Measurements from ENCODE around the gene SMCP. TPM values are rescaled to one million over a fixed set of nuclear protein-coding genes. Genes with fewer than 3 reads are reported as not detected.

SMCP gene
- not detected for total RNA-seq

- Histone ChIP-seq H3K9me3 (no peaks in the 10 kb centered on the region), H3K36me3 (no peaks in the 10 kb centered on the region), H3K27me3 (no peaks in the 10 kb centered on the region), H3K4me1 (no peaks in the 10 kb centered on the region), H3K27ac (no peak within 1 kb of the TSS), H3K4me3 (no peak within 1 kb of the TSS)
- no peak for TF ChIP-seq POLR2AphosphoS5 (IDR thresholded peaks at IDR 0.05)
- TF ChIP-seq POLR2A (IDR thresholded peaks at IDR 0.05) = no peak
- no peak for TF ChIP-seq CTCF (IDR thresholded peaks at IDR 0.05)
- TF ChIP-seq EP300 (IDR thresholded peaks at IDR 0.05) = no peak
- WGBS, 2 donors (ENCODE audit: low coverage in 1 of 2) = 0 to 14% methylated on average over 1 of the region's 1 CpG
- ATAC-seq = no peak
These were observed at the start of gene SMCP for GRCh38 chr1:152878042-152878441. TSS of gene SMCP (plus strand) at chr1:152878322. CDS start at chr1:152884423, 6,101 bp downstream.

- ATAC-seq = no peak
- no peak overlapping the region for H3K4me3 ChIP-seq
- TF ChIP-seq CTCF (IDR thresholded peaks at IDR 0.05) (no peak), POLR2AphosphoS5 (IDR thresholded peaks at IDR 0.05) (no peak), EP300 (IDR thresholded peaks at IDR 0.05) (no peak), POLR2A (IDR thresholded peaks at IDR 0.05) (no peak)
These were observed 41.3 kb upstream of the SMCP start for GRCh38 chr1:152836870-152837269.

GRCh38 chr1:152842556-152842955 is 35.6 kb upstream of the SMCP start, which contains the start of gene LCE6A:
TSS of gene LCE6A (plus strand) at chr1:152842856. CDS start at chr1:152843521, 665 bp downstream.
- TF ChIP-seq CTCF (IDR thresholded peaks at IDR 0.05) (no peak), EP300 (IDR thresholded peaks at IDR 0.05) (no peak)
- Histone ChIP-seq H3K4me3 (no peak within 1 kb of the TSS), H3K4me1 (no peaks in the 10 kb centered on the region), H3K9me3 (no peaks in the 10 kb centered on the region), H3K27ac (no peak within 1 kb of the TSS), H3K36me3 (no peaks in the 10 kb centered on the region), H3K27me3 (no peaks in the 10 kb centered on the region)
- 50 to 93% methylated on average over 1 to 3 of the region's 3 CpGs for WGBS, 2 donors (ENCODE audit: low coverage in 1 of 2)
- ATAC-seq = no peak

More at GRCh38 chr1:152836870-152837269, 41.3 kb upstream of the SMCP start:
- no peak overlapping the region for H3K27ac ChIP-seq
- no peaks in the 10 kb centered on the region for H3K36me3 ChIP-seq
- no peaks in the 10 kb centered on the region for H3K9me3 ChIP-seq
- H3K27me3 ChIP-seq = no peaks in the 10 kb centered on the region
- no peaks in the 10 kb centered on the region for H3K4me1 ChIP-seq
- 32 to 39% methylated on average over 2 of the region's 2 CpGs for WGBS, 2 donors (ENCODE audit: low coverage in 1 of 2)

GRCh38 chr1:152855661-152856060 is 22.5 kb upstream of the SMCP start:
- WGBS, 2 donors (ENCODE audit: low coverage in 1 of 2) = 62 to 100% methylated on average over 1 to 2 of the region's 2 CpGs
- no peak for ATAC-seq
- H3K4me3 ChIP-seq = no peak overlapping the region
- no peak overlapping the region for H3K27ac ChIP-seq
- peaks cover 0 to 3% (median 0%) of the 10 kb centered on the region in 3 donors for H3K4me1 ChIP-seq
- no peaks in the 10 kb centered on the region for H3K9me3 ChIP-seq
- TF ChIP-seq POLR2AphosphoS5 (IDR thresholded peaks at IDR 0.05) (no peak), POLR2A (IDR thresholded peaks at IDR 0.05) (no peak), EP300 (IDR thresholded peaks at IDR 0.05) (no peak), CTCF (IDR thresholded peaks at IDR 0.05) (no peak)
- no peaks in the 10 kb centered on the region for H3K27me3 ChIP-seq
- no peaks in the 10 kb centered on the region for H3K36me3 ChIP-seq

- Histone ChIP-seq H3K27me3 (no peaks in the 10 kb centered on the region), H3K27ac (no peak overlapping the region), H3K4me1 (peaks cover 8 to 27% (median 11%) of the 10 kb centered on the region in 3 donors), H3K4me3 (no peak overlapping the region), H3K9me3 (no peaks in the 10 kb centered on the region), H3K36me3 (no peaks in the 10 kb centered on the region)
- TF ChIP-seq POLR2A (IDR thresholded peaks at IDR 0.05) (no peak), POLR2AphosphoS5 (IDR thresholded peaks at IDR 0.05) (no peak), CTCF (IDR thresholded peaks at IDR 0.05) (no peak)
- 40 to 50% methylated on average over 1 of the region's 1 CpG for WGBS, 2 donors (ENCODE audit: low coverage in 1 of 2)
- no peak for ATAC-seq
These were observed 20.1 kb upstream of the SMCP start for GRCh38 chr1:152858062-152858461.
